Hematopoietic multipotent progenitor cell treated with erythropoietin and hydrocortisone succinate and interleukin-3 and kit ligand, for 15 days (in vitro differentiated cells): ENCODE measurements around the gene ARFGAP1.
"Not testable (repeated sequence)": the region's sequence is repeated elsewhere in the genome, so short reads cannot be mapped to it uniquely, and the experiment has no call there.

Experiments
- DNase-seq: peaks from one replicate; pipeline ENCODE4 v3.0.0-alpha.2; 2015; ENCODE audit warnings: low spot score

ARFGAP1 gene

GRCh38 chr20:63334356-63334755 lies 61.7 kb downstream of the ARFGAP1 start:
- no peak for DNase-seq

- not testable (repeated sequence) for DNase-seq
These were observed 62.4 kb downstream of the ARFGAP1 start for GRCh38 chr20:63335060-63335459.

GRCh38 chr20:63335711-63336110 lies 63.1 kb downstream of the ARFGAP1 start:
- no peak for DNase-seq

- no peak for DNase-seq
These were observed 63.7 kb downstream of the ARFGAP1 start for GRCh38 chr20:63336232-63336752.

DNA sequence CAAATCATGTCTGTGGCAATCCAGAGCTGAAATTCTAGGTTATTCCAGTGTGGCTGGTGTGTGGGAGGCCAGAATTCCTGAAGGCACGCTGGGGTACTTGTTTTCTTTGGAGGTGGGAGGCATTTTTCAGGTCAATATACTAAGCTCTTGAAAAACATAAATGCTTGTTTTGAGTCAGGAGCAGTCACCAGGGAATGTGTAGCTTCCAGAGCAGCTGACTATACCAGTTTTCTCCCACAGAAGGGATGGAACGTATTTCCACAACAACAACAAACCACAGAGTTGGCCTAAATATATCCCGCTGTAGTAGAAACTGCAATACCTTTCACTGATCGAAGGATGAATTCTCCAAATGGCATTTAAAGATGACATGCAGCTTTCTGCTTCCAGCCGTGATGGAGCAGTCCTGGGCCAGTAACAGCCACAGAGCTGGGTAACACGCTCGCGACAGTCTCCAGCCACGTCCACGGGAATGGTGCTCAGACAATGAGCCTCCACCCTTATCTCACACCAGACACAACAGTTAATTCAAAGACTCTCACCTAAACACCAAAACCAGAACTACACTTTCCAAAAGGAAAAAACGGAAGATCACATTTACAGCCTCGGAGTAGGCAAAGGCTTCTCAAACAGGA lies 65.3 kb downstream of the ARFGAP1 start:
- DNase-seq: no peak
